HS-5 (cell line): ENCODE data around the gene KIAA1671.

Source experiments
- DNase-seq: peaks from one replicate; pipeline ENCODE4 v3.0.0-alpha.2; 2012; ENCODE audit warnings: low read depth

Gene KIAA1671

GRCh38 chr22:25092119-25092518 lies 139.6 kb downstream of the KIAA1671 start:
- no peak for DNase-seq

GRCh38 chr22:25094579-25094978 lies 142.1 kb downstream of the KIAA1671 start:
- DNase-seq, result no peak

- no peak for DNase-seq
Observed at GRCh38 chr22:25095869-25096268, 143.4 kb downstream of the KIAA1671 start.

- DNase-seq, result no peak
Observed at GRCh38 chr22:25096638-25097405, 144.3 kb downstream of the KIAA1671 start.

- no peak for DNase-seq
Observed at GRCh38 chr22:25098445-25099081, 146.0 kb downstream of the KIAA1671 start.

- DNase-seq, result no peak
Observed at GRCh38 chr22:25099202-25099601, 146.7 kb downstream of the KIAA1671 start.

GRCh38 chr22:25100402-25100801 lies 147.9 kb downstream of the KIAA1671 start:
- no peak for DNase-seq

GRCh38 chr22:25100948-25101347 lies 148.4 kb downstream of the KIAA1671 start:
- DNase-seq, result no peak

GRCh38 chr22:25101501-25101900 lies 149.0 kb downstream of the KIAA1671 start:
- no peak for DNase-seq

- no peak for DNase-seq
Observed at GRCh38 chr22:25101986-25102385, 149.5 kb downstream of the KIAA1671 start.

- DNase-seq, result no peak
Observed at GRCh38 chr22:25102722-25103121, 150.2 kb downstream of the KIAA1671 start.

GRCh38 chr22:25104367-25104766 lies 151.9 kb downstream of the KIAA1671 start:
- DNase-seq, result no peak

GRCh38 chr22:25105817-25106650 lies 153.5 kb downstream of the KIAA1671 start:
- no peak for DNase-seq

GRCh38 chr22:25109878-25110595 lies 157.5 kb downstream of the KIAA1671 start:
- DNase-seq, result no peak

- DNase-seq, result no peak
Observed at GRCh38 chr22:25110596-25110845, 158.0 kb downstream of the KIAA1671 start.

- DNase-seq, result peak; percentile 83
Observed at GRCh38 chr22:25110846-25111578, 158.5 kb downstream of the KIAA1671 start.

- no peak for DNase-seq
Observed at GRCh38 chr22:25111579-25112517, 159.3 kb downstream of the KIAA1671 start.

GRCh38 chr22:25112538-25113253 lies 160.2 kb downstream of the KIAA1671 start:
- no peak for DNase-seq

- no peak for DNase-seq
Observed at GRCh38 chr22:25113316-25113721, 160.8 kb downstream of the KIAA1671 start.
